WTC11 (cell line): ENCODE measurements around the gene ARL8A. TPM values are rescaled to one million over a fixed set of nuclear protein-coding genes. Genes with fewer than 3 reads are reported as not detected.

Experiments
- ATAC-seq: fragments of 200-7000 bp; cut with Tn5 transposase; 2 replicates; pipeline ENCODE4 v1.10.0; 2021; ENCODE audit warnings: mild to moderate bottlenecking, moderate library complexity
- CTCF ChIA-PET: fragments of 300-600 bp; sonication (Branson Sonifier 250); formaldehyde crosslinking; loops from one replicate; lab custom pipeline; 2021; ENCODE audit warnings: antibody characterized with exemption; lab: Charles Lee
- POLR2A ChIA-PET: fragments of 350-600 bp; sonication (Branson Sonifier 250); formaldehyde crosslinking; loops from one replicate; lab custom pipeline; 2021; ENCODE audit warnings: antibody characterized with exemption; lab: Charles Lee
- DNase-seq: peaks from one replicate; pipeline ENCODE4 v3.0.0; 2021; ENCODE audit warnings: low spot score
- H3K27ac Mint-ChIP-seq: 2 replicates; pipeline ENCODE4 v1.8.0; 2021; ENCODE audit warnings: mixed read lengths
- H3K27me3 Mint-ChIP-seq: 2 replicates; pipeline ENCODE4 v1.8.0; 2021; ENCODE audit warnings: low read depth, mild to moderate bottlenecking, moderate library complexity, mixed read lengths
- H3K36me3 Mint-ChIP-seq: 2 replicates; pipeline ENCODE4 v1.8.0; 2021; ENCODE audit warnings: mixed read lengths
- H3K4me1 Mint-ChIP-seq: 2 replicates; pipeline ENCODE4 v1.8.0; 2022; ENCODE audit warnings: mixed read lengths
- H3K4me3 Mint-ChIP-seq: 2 replicates; pipeline ENCODE4 v1.8.0; 2021; ENCODE audit warnings: mild to moderate bottlenecking, moderate library complexity, mixed read lengths
- H3K9me3 Mint-ChIP-seq: 2 replicates; pipeline ENCODE4 v1.8.0; 2021; ENCODE audit warnings: mixed read lengths
- ATF2 ChIP-seq: sonication (generic); formaldehyde crosslinking; IDR thresholded peaks from 2 replicates; pipeline ENCODE4 v1.8.1; 2022; ENCODE audit warnings: low read depth, missing genetic modification reagents, borderline replicate concordance
- CBFB ChIP-seq: sonication (generic); formaldehyde crosslinking; IDR thresholded peaks from 2 replicates; pipeline ENCODE4 v1.8.1; 2022; ENCODE audit warnings: mild to moderate bottlenecking, low read depth, missing genetic modification reagents
- CDX4 ChIP-seq: fragments of 250-450 bp; sonication (Bioruptor Pico); IDR thresholded peaks from 2 replicates; pipeline ENCODE4 v1.9.0; 2021; ENCODE audit warnings: moderate library complexity, mild to moderate bottlenecking, inconsistent platforms, borderline replicate concordance
- ESRRA ChIP-seq: sonication (generic); formaldehyde crosslinking; IDR thresholded peaks from 2 replicates; pipeline ENCODE4 v1.8.1; 2022; ENCODE audit warnings: mild to moderate bottlenecking, missing genetic modification reagents, borderline replicate concordance
- ETV6 ChIP-seq: sonication (generic); formaldehyde crosslinking; IDR thresholded peaks from 2 replicates; pipeline ENCODE4 v1.8.1; 2022; ENCODE audit warnings: mild to moderate bottlenecking, missing genetic modification reagents
- FOXP1 ChIP-seq: sonication (generic); formaldehyde crosslinking; IDR thresholded peaks from 2 replicates; pipeline ENCODE4 v1.8.0; 2022; ENCODE audit warnings: missing genetic modification reagents, mild to moderate bottlenecking, moderate library complexity, borderline replicate concordance
- GABPB1 ChIP-seq: sonication (generic); formaldehyde crosslinking; IDR thresholded peaks from 2 replicates; pipeline ENCODE4 v1.8.1; 2023; ENCODE audit warnings: mild to moderate bottlenecking, missing genetic modification reagents
- IRF2 ChIP-seq: sonication (generic); formaldehyde crosslinking; IDR thresholded peaks from 2 replicates; pipeline ENCODE4 v1.8.0; 2022; ENCODE audit warnings: low read depth, missing genetic modification reagents, borderline replicate concordance
- MLX ChIP-seq: sonication (generic); formaldehyde crosslinking; IDR thresholded peaks from 2 replicates; pipeline ENCODE4 v1.8.1; 2023; ENCODE audit warnings: mild to moderate bottlenecking, missing genetic modification reagents, moderate library complexity
- NR3C1 ChIP-seq: sonication (generic); formaldehyde crosslinking; conservative IDR thresholded peaks from 2 replicates; pipeline ENCODE4 v1.8.1; 2023; ENCODE audit warnings: low read depth, mild to moderate bottlenecking, missing genetic modification reagents
- RORB ChIP-seq: fragments of 250-450 bp; sonication (Bioruptor Pico); IDR thresholded peaks from 2 replicates; pipeline ENCODE4 v1.9.0; 2021; ENCODE audit warnings: mild to moderate bottlenecking
- SP1 ChIP-seq: sonication (generic); formaldehyde crosslinking; conservative IDR thresholded peaks from 2 replicates; pipeline ENCODE4 v1.8.1; 2022; ENCODE audit warnings: missing genetic modification reagents
- USF1 ChIP-seq: sonication (generic); formaldehyde crosslinking; IDR thresholded peaks from 2 replicates; pipeline ENCODE4 v1.8.0; 2022; ENCODE audit warnings: mild to moderate bottlenecking, missing genetic modification reagents
- ZNF281 ChIP-seq: sonication (generic); formaldehyde crosslinking; IDR thresholded peaks from 2 replicates; pipeline ENCODE4 v1.8.0; 2023; ENCODE audit warnings: mild to moderate bottlenecking, missing genetic modification reagents
- ZNF423 ChIP-seq: fragments of 250-450 bp; sonication (Bioruptor Pico); IDR thresholded peaks from 2 replicates; pipeline ENCODE4 v2.1.2; 2022; ENCODE audit warnings: mild to moderate bottlenecking, moderate library complexity
- ZNF671 ChIP-seq: fragments of 250-450 bp; sonication (Bioruptor Pico); IDR thresholded peaks from 2 replicates; pipeline ENCODE4 v1.8.0; 2021; ENCODE audit warnings: mild to moderate bottlenecking
- ZSCAN18 ChIP-seq: fragments of 250-450 bp; sonication (Bioruptor Pico); IDR thresholded peaks from 2 replicates; pipeline ENCODE4 v2.1.2; 2022; ENCODE audit warnings: mild to moderate bottlenecking, moderate library complexity
- total RNA-seq: library from RNA; stranded (reverse); gene quantifications from 3 replicates; pipeline ENCODE4 v1.2.3, GENCODE V29; 2021

ARL8A gene
- total RNA-seq, 1 experiment from 2014 or later = 47.2 TPM

- TF ChIP-seq GABPB1 (CRISPR knock-in tag) = no peak
- TF ChIP-seq IRF2 = no peak
- no peak for TF ChIP-seq ETV6 (CRISPR knock-in tag)
- TF ChIP-seq SP1 (CRISPR knock-in tag) = 0 out of 2 replicates have a peak, but pooled peaks have one; percentile 20
- TF ChIP-seq CBFB = no peak
- ChIA-PET CTCF (interaction anchor here (0.8 to 6.5 kb wide), 34 partner anchors 8 to 604 kb away, joined by 3 to 76 read pairs (median 4); partner anchors contain the start of genes ELF3, GPR37L1, LMOD1 and PTPN7), POLR2A (interaction anchor here (0.8 kb wide), 1 partner anchor 119 kb away, joined by 3 read pairs; no protein-coding TSS in a partner anchor)
- Mint-ChIP-seq H3K4me1 (peaks cover 23% of the 10 kb centered on the region), H3K27ac (peak overlapping the region; percentile 32; the same call in 1 of the 2 replicates), H3K9me3 (no peaks in the 10 kb centered on the region), H3K27me3 (no peaks in the 10 kb centered on the region), H3K36me3 (peaks cover 6% of the 10 kb centered on the region), H3K4me3 (no peak overlapping the region)
- ATAC-seq (no peak), DNase-seq (no peak)
Observed at GRCh38 chr1:202134645-202135172, 9.8 kb downstream of the ARL8A start.

- H3K4me1 Mint-ChIP-seq = peaks cover 21% of the 10 kb centered on the region
- H3K27me3 Mint-ChIP-seq = no peaks in the 10 kb centered on the region
- no peak overlapping the region for H3K27ac Mint-ChIP-seq
- no peak overlapping the region for H3K4me3 Mint-ChIP-seq
- DNase-seq = no peak
- no peak for TF ChIP-seq ZNF423 (CRISPR knock-in tag)
- TF ChIP-seq ZNF281 = no peak
- TF ChIP-seq ATF2 (CRISPR knock-in tag) = no peak
- no peak for TF ChIP-seq CDX4 (CRISPR knock-in tag)
- TF ChIP-seq ESRRA = no peak
- TF ChIP-seq MLX (CRISPR knock-in tag) = no peak
- no peak for TF ChIP-seq USF1 (CRISPR knock-in tag)
- TF ChIP-seq FOXP1 (CRISPR knock-in tag) = no peak
- TF ChIP-seq NR3C1 = no peak
- no peak for TF ChIP-seq ZNF671
- no peak for TF ChIP-seq RORB (CRISPR knock-in tag)
- no peak for TF ChIP-seq ZSCAN18 (CRISPR knock-in tag)
- no peaks in the 10 kb centered on the region for H3K9me3 Mint-ChIP-seq
- ChIA-PET POLR2A (no interaction called here), CTCF (interaction anchor here (1.0 to 6.5 kb wide), 8 partner anchors 9 to 126 kb away, joined by 3 to 76 read pairs (median 22); partner anchors contain the start of genes ELF3 and GPR37L1)
- H3K36me3 Mint-ChIP-seq = peaks cover 6% of the 10 kb centered on the region
- no peak for ATAC-seq
Observed at GRCh38 chr1:202133989-202134388, 10.5 kb downstream of the ARL8A start.
